Hepatocyte (in vitro differentiated cells): ENCODE measurements around the gene RNF144B.

Source experiments
- CTCF ChIP-seq: fragments of 200-600 bp; sonication (generic); IDR thresholded peaks from 2 replicates; pipeline ENCODE4 v1.5.1; 2016; ENCODE audit warnings: antibody characterized with exemption, mild to moderate bottlenecking; ENCODE audit not compliant: poor library complexity
- EZH2 ChIP-seq: fragments of 200-600 bp; sonication (generic); IDR thresholded peaks from 2 replicates; pipeline ENCODE4 v1.6.1; 2016; ENCODE audit warnings: antibody characterized with exemption, mild to moderate bottlenecking, borderline replicate concordance

GRCh38 chr6:18454446-18454845 is 67.3 kb downstream of the RNF144B start:
- TF ChIP-seq CTCF (no peak), EZH2 (no peak)
